GM19025 (cell line): ENCODE measurements around the gene BSX.

Experiments used
- ATAC-seq: cut with Tn5 transposase; IDR thresholded peaks from one replicate; pipeline ENCODE4 v1.9.1; 2021; ENCODE audit warnings: mild to moderate bottlenecking, low read depth, moderate library complexity; ENCODE audit not compliant: unreplicated experiment

Gene BSX

DNA sequence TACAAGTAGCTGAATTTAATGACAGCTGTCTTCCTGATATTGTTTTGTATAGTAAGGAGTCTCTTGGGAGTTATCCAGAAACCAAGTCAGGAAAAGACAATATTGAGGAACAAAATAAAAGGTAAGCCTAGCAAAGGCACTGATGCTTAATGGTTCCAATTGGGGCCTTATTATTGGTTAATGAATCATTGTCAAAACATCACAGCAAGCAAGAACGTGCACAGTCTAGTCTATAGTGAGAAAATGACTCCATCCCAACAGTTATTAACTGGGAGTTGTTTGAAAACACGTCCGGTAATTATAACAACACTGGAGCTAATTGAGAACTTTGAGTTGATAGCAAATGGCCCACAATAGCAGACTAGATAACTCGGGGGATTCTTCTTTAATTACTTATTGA is 17.7 kb downstream of the BSX start:
- ATAC-seq, result no peak

GRCh38 chr11:122954455-122954854 is 27.2 kb downstream of the BSX start:
- ATAC-seq, result no peak

GRCh38 chr11:122951211-122951610 is 30.4 kb downstream of the BSX start:
- ATAC-seq, result no peak

- no peak for ATAC-seq
These were observed 43.1 kb downstream of the BSX start for GRCh38 chr11:122938557-122938956.

DNA sequence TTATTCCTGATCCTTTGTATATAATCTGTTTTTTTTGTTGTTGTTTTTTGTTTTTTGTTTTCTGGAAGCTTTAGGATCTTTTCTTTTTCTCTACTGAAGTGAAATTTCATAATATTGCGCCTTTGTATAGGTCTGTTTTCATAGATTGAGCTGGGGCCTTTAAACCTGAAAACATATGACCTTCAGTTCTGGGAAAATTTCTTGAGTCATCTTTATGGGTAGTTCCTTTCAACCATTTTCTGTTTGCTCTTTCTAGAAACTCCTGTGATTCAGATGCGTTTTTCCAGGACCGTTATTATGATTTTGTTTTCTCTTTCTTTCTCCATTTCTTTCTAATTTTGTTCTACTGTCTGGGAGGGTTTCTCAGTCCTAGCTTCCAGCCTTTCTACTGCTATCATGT is 43.7 kb downstream of the BSX start:
- no peak for ATAC-seq

- ATAC-seq, result no peak
These were observed 48.2 kb downstream of the BSX start for GRCh38 chr11:122933416-122933815.

- no peak for ATAC-seq
These were observed 50.1 kb downstream of the BSX start for GRCh38 chr11:122931510-122931909.
